SK-N-DZ (cell line): ENCODE data around the gene DSG2.

Experiments used
- DNase-seq: peaks from one replicate; pipeline ENCODE4 v3.0.0-alpha.2; 2015; ENCODE audit warnings: low spot score

The DSG2 gene

GRCh38 chr18:31555971-31556747, 58.2 kb downstream of the DSG2 start:
- DNase-seq, result peak; percentile 61

DNA sequence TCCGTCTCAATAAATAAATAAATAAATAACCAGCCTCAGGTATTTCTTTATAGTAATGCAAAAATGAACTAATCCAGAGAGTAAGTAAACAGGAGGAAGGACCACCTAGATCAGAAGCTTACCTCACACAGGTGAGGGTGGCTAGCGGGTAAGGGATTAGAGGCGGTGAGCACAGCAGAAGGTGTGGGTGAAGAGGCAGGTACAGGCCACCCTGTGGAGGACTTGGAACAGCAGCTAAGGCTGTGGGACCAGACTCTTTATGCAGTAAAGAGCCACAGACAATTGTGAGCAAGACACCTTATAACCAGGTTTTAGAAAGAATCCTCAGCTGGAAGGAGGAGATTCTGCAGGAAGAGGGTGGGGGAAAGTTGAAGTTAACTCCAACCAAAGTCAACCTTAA, 59.5 kb downstream of the DSG2 start:
- no peak for DNase-seq

DNA sequence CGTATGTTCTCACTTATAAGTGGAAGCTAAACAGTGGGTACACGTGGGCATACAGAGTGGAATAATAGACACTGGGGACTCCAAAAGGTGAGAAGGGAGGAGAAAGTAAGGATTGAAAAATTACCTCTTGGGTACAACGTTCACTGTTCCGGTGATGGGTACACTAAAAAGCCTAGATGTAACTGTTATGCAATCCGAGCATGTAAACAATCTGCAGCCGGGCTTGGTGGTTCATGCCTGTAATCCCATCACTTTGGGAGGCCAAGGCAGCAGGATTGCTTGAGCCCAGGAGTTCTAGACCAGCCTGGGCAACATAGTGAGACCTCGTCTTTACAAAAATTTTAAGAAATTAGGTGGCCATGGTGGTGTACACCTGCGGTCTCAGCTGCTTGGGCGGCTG, 60.6 kb downstream of the DSG2 start:
- DNase-seq, result no peak

DNA sequence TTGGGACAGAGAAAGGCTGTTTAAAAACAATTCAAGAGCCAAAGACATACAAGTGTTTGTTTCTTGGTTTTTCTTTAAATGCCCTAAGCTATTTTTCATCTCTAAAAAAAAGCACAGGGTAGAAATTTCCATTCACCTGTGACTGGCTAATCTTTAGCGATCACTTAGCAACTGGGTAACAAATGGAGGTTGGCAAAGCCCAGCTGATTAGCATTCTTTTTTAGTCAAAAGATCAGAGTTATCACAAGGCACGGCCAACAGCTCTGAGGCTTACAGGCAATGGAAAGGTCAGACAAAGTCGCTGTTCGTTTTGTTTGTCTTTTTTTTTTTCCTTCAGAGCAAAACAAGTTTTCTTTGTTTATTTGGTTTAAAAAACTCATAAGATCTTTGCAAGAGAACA, 64.7 kb downstream of the DSG2 start:
- no peak for DNase-seq

- no peak for DNase-seq
Measured at GRCh38 chr18:31563778-31564177, 65.8 kb downstream of the DSG2 start.

DNA sequence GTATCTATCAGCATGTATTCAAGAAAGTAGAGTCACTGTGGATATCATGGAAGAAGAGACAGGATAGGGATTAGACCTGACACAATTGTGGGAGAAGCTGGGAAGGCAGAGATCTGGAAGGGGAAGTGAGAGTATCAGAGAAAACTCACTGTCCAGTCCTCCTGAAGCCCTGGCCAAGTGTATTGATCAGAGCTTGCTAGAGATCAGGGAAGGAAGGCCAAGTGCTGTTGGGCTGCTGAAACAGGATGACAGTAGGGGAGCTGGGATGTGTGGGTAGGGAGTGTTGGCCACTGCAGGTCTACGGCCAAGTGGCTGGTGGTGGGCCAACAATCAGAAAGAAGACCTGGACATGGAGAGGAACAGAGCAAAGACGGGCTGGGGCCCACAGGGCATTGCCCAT, 67.4 kb downstream of the DSG2 start:
- no peak for DNase-seq

DNA sequence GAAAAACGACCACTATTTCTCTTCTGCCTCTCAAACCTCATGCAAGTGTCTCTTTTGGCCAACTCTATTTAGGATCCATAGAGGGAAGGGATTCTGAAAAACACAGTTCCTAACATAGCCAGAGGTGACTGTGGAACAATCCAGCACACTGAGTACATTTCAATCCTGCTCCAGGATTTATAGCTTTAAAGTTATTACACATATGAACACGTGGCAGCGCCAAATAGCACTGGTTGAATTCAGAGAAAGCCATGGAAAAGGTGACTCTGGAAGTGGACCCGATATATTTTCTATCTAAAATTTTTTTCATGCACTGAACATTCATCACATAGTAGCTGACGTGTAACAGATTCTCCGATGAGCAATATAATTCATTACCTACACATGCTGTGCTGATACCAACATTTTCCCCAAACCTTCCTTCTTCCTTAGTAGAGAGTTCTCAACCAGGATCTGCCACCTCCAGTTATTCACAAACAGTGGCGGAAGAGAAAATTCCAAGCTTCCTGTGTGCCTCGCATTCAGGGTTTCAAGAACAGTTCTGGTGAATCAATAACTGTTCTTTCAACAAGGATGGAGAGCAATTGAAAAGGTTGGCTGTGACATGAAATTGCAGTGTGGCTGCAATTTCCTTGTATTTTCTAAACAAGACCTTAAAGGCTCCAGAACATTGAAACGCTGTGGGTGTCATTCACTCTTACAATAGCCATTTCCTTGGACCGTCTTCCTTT, 68.0 kb downstream of the DSG2 start:
- DNase-seq, result no peak

DNA sequence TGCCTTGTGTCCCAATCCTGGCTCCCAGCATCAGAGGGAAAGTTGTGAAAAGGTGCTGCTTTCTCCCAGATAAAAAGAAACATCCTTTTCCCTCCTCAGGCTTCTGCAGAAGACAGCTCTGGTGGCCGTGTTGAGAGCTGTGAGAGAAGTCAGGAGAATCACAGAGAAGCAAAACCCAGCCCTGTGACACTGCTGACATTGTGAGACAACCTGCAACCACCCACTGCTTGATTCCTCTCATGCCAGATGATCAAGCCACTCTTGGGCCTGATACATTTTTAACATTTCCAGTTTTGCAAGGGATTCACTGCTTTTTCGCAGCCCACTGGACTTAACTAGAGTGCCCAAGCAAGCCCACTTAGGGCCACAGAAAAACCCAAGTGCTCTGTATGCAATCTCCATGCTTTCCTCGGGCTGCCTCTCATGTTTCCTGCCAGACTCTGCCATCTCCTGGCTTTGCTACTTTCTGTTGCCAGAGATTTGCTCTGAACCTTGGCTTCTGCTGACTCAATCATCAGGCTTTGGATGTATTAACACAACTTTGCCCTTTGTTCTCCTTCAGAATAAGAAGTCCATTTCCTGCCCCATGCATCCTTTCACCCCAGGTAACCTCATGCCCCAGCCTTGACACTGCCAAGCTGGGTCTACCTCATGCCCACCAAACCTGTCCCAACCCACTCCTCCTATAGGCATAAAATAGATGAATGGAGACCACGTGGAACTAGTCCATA, 68.8 kb downstream of the DSG2 start:
- DNase-seq, result no peak

DNA sequence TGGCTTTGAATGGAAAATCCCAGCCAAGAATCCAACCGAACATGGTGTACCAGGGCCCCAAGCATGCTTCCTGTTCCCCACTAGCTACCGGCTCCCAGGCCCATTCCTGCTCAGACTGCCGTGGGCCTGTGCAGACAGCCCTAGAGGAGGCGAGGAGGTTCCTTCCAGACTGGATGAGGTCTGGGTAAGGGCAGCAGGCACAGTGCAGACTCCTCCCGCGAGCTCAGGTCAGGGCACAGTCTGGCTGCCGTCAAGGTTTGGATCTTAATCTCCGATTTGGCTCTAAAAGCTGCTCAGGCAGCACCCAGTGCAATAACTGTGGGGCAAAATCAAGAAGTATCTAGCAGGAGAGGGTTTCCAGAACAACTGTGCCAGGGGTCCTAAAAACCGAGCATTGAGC, 74.4 kb downstream of the DSG2 start:
- DNase-seq, result no peak

GRCh38 chr18:31573051-31573450, 75.1 kb downstream of the DSG2 start:
- no peak for DNase-seq

DNA sequence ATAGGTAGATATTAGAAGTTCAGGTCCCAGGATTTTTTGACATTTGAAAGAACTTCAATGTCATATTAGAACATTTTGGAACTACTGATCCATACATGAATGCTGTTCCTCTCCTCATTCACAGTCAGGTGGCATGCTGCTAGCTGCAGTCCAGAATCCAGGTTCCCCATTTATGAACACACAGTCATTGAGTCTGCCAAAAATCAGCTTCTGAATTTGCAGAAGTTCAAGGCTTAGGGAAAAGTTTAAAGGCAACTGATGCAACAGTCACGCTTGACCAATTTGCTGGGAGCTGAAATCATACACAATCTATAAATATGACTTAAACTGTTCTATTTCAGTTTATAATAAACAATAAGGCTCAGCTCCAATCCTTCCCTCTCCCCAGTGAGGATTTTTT, 76.4 kb downstream of the DSG2 start:
- DNase-seq, result no peak

GRCh38 chr18:31575515-31576257, 77.7 kb downstream of the DSG2 start:
- DNase-seq, result no peak

DNA sequence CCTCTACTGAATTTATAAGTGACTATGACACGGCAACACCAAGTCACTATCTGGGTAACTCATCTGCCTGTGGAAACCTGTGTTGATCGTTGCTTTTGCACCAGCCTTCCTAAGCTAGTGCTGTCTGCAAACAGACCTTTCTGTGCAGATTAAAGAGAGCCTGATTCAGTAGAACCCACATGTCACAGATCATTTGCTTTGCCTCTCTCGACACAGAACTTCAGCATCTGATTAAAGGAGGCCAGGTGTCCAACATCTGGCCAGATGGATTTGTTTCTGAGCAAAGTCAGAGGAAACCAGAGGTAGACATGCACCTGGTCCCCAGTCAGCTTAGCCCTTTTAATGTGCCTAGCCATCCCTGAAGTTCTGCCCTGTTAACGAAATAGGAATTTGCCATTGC, 78.7 kb downstream of the DSG2 start:
- DNase-seq, result no peak

- DNase-seq, result no peak
Measured at GRCh38 chr18:31577195-31577594, 79.2 kb downstream of the DSG2 start.

DNA sequence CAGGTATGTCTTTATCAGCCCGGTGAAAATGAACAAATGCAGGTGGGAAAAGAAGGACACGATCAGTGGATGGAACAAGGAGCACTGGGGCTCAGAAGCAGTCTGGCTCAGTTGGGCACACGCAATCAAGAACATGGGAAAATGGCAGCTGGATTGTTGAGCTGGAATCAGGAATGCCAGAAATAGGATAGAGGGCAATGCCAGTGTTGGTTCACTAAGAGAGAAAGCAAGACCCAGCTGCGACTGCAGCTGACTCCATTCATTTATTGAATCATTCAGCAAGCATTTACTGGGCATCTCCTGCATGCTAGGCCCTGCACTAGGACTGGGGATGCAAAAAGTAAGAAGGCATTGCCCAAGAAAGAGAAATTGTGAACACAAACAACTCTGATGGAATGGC, 80.1 kb downstream of the DSG2 start:
- no peak for DNase-seq

- no peak for DNase-seq
Measured at GRCh38 chr18:31579375-31579774, 81.4 kb downstream of the DSG2 start.

DNA sequence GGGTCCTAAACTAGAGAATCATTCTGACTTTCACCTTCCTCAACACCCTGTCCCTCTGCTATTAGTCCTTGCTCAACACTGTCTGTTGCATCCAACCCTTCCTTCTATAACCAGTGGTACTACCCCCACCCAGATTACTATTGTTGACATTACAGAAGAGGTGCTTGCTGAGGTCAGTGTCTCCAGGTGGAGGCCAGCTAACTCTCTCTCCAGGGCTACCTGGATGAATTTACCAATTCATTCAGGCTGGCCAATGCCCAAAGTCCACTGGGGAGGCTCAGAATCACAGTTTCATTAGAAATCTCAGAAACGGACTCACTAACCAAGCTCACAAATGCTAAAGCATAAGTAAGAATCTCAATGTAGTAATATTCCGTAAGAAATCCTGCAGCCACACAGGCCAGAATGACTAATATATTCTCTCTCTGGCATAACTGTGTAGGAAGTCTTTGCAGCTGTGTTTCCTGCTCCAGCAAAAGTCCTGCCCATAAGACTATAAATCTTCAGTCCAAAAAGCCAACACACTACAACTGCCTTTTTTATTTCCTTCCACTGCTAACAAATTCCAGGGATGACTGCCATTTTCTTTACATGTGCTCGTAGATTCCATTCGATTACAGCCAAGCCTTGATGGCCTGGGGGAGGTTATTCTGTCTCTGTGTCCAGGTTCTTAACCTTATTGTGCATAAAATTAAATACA, 83.7 kb downstream of the DSG2 start:
- no peak for DNase-seq

GRCh38 chr18:31583185-31583854, 85.3 kb downstream of the DSG2 start:
- DNase-seq, result no peak

GRCh38 chr18:31585991-31586390, 88.0 kb downstream of the DSG2 start:
- DNase-seq, result no peak

DNA sequence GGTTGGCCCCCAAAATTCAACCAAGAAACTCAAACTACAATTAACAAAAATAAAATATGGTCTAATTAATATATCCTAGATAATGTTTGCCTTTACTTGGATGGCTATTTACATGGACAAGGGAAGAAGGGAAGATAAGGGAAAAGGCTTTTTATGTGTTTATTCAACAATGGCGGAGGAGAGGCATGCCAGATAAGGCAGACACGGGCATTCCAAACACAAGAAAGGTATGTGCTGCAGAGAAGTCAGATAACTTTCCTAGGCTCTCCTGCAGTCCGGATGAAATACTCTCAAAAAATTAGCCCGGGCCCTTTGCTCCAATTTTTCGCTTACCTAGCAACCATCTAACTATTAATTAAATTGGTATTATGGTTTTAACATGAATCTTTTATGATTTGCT, 88.6 kb downstream of the DSG2 start:
- DNase-seq, result no peak

GRCh38 chr18:31587529-31587928, 89.6 kb downstream of the DSG2 start:
- no peak for DNase-seq
